Transverse colon (tissue), 3 donors: ENCODE results near the gene PITPNM1.

Experiments
- CTCF ChIP-seq, 5 experiments: fragments of 200-600 bp in 3 of 5; fragments of 450-650 bp in 2 of 5; sonication (generic) in 3 of 5; IDR thresholded peaks; 1 replicate in 2 of 5; 2 replicates in 3 of 5; pipeline ENCODE4 v1.5.1; 2016 to 2017; ENCODE audit warnings: antibody characterized with exemption in 5 of 5, inconsistent platforms in 3 of 5, mild to moderate bottlenecking in 2 of 5, moderate library complexity in 1 of 5
- POLR2A ChIP-seq: fragments of 450-650 bp; IDR thresholded peaks from one replicate; pipeline ENCODE4 v1.6.1; 2016; ENCODE audit warnings: antibody characterized with exemption, mild to moderate bottlenecking, moderate library complexity

- TF ChIP-seq CTCF (IDR thresholded peaks at IDR 0.05) = no peak
- no peak for TF ChIP-seq POLR2A
Measured at GRCh38 chr11:67503119-67504004, 1.8 kb downstream of the PITPNM1 start.
